ENCODE measurements around the gene PTPRH.
"Not testable (repeated sequence)": the region's sequence is repeated elsewhere in the genome, so short reads cannot be mapped to it uniquely, and the experiment has no call there.

PTPRH gene

GRCh38 chr19:55228015-55228391 is 18.7 kb upstream of the PTPRH start:
- CTCF ChIA-PET = interaction anchor here (0.6 to 1.2 kb wide), 3 partner anchors 15 to 240 kb away, joined by 4 read pairs; no protein-coding TSS in a partner anchor
- TF ChIP-seq, protein P1, sequence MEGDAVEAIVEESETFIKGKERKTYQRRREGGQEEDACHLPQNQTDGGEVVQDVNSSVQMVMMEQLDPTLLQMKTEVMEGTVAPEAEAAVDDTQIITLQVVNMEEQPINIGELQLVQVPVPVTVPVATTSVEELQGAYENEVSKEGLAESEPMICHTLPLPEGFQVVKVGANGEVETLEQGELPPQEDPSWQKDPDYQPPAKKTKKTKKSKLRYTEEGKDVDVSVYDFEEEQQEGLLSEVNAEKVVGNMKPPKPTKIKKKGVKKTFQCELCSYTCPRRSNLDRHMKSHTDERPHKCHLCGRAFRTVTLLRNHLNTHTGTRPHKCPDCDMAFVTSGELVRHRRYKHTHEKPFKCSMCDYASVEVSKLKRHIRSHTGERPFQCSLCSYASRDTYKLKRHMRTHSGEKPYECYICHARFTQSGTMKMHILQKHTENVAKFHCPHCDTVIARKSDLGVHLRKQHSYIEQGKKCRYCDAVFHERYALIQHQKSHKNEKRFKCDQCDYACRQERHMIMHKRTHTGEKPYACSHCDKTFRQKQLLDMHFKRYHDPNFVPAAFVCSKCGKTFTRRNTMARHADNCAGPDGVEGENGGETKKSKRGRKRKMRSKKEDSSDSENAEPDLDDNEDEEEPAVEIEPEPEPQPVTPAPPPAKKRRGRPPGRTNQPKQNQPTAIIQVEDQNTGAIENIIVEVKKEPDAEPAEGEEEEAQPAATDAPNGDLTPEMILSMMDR (conservative IDR thresholded peaks at IDR 0.05; ENCODE audit: low read depth) = no peak
- POLR2A ChIA-PET (ENCODE audit: low non-redundant PET) = no interaction called here
- H3K27ac ChIP-seq = peak overlapping the region; percentile 32
- no peak for DNase-seq (ENCODE audit: low spot score)

DNA sequence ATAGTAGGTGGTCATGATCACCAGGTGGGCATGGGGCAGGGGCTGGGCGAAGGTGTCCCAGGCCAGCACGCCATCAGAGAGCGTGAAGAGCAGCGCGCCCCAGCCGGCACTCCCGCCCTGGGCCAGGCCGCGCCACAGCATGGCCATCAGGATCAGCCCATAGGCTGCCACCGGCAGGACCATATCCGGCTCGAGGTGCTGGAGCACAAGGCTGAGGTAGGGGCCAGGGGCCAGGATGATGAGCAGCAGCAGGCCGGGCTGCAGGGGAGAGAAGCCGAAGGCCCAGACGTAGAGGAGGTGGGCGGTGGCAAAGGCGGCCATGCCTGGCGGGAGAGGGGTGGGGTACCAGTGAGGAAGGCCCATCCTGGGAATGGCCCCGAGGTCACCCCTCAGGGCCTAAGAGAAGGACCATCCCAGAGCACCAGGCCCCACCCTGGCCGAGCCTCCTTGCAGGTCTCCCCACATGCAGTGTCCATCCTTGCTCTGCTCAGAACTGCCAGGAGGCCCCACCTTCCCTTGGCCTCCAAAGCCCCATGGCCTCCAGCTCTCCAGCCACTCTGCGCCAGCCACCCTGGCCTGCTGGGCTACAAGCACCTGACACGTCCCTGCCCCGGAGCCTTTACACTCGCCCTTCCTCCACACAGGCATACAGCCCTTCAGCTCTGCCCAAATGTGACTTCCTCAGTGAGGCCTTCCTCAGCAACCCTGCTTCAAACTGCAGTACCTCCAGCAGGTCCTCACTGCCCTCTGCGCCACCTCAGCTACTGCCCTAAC is 18.1 kb upstream of the PTPRH start:
- H3K27ac ChIP-seq = peak overlapping the region; percentile 32
- ChIA-PET CTCF (interaction anchor here (1.2 kb wide), 1 partner anchor 14 kb away, joined by 4 read pairs; no protein-coding TSS in a partner anchor), POLR2A (ENCODE audit: low non-redundant PET) (no interaction called here)
- no peak for DNase-seq (ENCODE audit: low spot score)
- TF ChIP-seq, protein P1 (conservative IDR thresholded peaks at IDR 0.05; ENCODE audit: low read depth) = no peak

DNA sequence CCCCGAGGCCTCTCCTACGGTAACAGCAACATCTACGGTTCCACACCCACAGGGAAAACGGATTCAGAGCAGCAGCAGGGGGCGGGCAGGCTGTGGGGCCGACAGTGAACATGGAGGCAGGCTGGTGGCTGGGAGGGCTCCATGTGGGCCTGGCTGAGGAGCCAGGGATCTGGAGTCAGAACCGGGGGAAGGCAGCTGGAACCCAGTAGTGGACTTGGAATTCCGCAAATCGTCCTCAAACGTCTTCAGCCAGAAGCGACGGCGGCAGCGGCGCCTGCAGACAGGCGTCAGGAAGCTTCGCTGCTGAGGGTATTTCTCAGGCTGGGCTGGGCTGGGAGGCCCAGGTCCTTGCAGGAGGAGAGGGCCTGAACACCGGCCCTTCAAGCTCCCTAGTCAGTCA is 17.5 kb upstream of the PTPRH start:
- TF ChIP-seq, protein P1 (conservative IDR thresholded peaks at IDR 0.05; ENCODE audit: low read depth) = no peak
- no peak for DNase-seq (ENCODE audit: low spot score)
- H3K27ac ChIP-seq = peak overlapping the region; percentile 32; the same call in 1 of the 2 replicates
- ChIA-PET CTCF (no interaction called here), POLR2A (ENCODE audit: low non-redundant PET) (no interaction called here)

- ChIA-PET POLR2A (ENCODE audit: low non-redundant PET) (no interaction called here), CTCF (no interaction called here)
- no peak for DNase-seq (ENCODE audit: low spot score)
- TF ChIP-seq, protein P1 (conservative IDR thresholded peaks at IDR 0.05; ENCODE audit: low read depth) = no peak
- peak overlapping the region; percentile 32; the same call in 1 of the 2 replicates for H3K27ac ChIP-seq
These were observed 17.0 kb upstream of the PTPRH start for GRCh38 chr19:55226273-55226672.

DNA sequence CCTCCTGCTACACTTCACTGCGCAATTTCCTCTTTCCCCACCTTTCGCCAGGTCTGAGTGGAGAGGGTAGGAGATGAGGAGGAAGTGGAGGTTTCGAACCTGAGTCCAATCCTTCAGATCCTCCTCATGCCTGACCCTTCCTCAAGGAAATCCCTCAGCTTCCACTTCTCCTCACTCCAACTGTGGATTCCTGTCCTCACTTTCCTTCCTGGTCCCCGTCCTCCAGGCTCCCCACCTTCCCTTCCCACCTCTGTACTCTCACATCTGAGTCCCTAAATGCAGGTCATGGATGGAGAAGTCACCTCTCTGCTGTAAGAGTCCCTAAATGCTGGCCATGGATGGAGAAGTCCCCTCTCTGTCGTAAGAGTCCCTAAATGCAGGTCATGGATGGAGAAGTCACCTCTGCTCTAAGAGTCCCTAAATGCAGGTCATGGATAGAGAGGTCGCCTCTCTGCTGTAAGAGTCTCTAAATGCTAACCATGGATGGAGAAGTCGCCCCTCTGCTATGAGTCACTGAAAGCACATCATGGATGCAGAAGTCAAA is 16.2 kb upstream of the PTPRH start:
- CTCF ChIA-PET = no interaction called here
- no peak for DNase-seq (ENCODE audit: low spot score)
- TF ChIP-seq, protein P1 (conservative IDR thresholded peaks at IDR 0.05; ENCODE audit: low read depth) = no peak
- peak overlapping the region; percentile 30; the same call in 1 of the 2 replicates for H3K27ac ChIP-seq
- POLR2A ChIA-PET (ENCODE audit: low non-redundant PET) = no interaction called here

DNA sequence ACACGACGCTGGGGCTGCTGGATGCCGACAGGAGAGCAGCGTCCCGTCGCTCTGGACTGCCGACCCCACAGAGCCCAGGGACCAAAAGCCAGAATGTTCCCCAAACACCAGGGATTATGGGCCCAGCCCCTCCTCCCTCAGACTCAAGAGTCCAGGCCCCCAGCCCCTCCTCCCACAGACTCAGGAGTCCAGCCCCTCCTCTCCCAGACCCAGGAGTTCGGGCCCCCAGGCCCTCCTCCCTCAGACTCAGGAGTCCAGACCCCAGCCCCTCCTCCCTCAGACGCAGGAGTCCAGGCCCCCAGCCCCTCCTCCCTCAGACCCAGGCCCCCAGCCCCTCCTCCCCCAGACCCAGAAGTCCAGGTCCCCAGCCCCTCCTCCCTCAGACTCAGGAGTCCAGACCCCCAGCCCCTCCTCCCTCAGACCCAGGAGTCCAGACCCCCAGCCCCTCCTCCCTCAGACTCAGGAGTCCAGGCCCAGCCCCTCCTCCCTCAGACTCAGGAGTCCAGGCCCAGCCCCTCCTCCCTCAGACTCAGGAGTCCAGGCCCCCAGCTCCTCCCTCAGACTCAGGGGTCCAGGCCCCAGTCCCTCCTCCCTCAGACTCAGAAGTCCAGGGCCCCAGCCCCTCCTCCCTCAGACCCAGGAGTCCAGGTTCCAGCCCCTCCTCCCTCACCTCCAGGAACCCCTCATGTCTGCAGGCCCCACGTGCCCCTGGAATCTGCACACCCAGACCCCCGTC is 15.5 kb upstream of the PTPRH start:
- POLR2A ChIA-PET (ENCODE audit: low non-redundant PET); DNase-seq (ENCODE audit: low spot score); CTCF ChIA-PET: not testable (repeated sequence)
- peak overlapping the region; percentile 30 for H3K27ac ChIP-seq

Data from RWPE1 (cell line).